Endothelial cell of umbilical vein (primary cell): ENCODE measurements around the gene NR6A1.

ENCODE experiments used
- EZH2 ChIP-seq: IDR thresholded peaks from 2 replicates; pipeline ENCODE4 v1.6.1; 2012; ENCODE audit warnings: borderline replicate concordance, low read depth, mild to moderate bottlenecking, moderate library complexity, low read length, inconsistent platforms; ENCODE audit not compliant: severe bottlenecking
- FOS ChIP-seq: IDR thresholded peaks from 2 replicates; pipeline ENCODE4 v1.6.1; 2011; ENCODE audit warnings: mild to moderate bottlenecking, low read length, moderate library complexity, borderline replicate concordance; ENCODE audit not compliant: insufficient read depth
- GATA2 ChIP-seq: IDR thresholded peaks from 2 replicates; pipeline ENCODE4 v1.7.0; 2011; ENCODE audit warnings: low read depth, mild to moderate bottlenecking, moderate library complexity, mixed read lengths, low read length; ENCODE audit not compliant: insufficient read length, insufficient read depth
- JUN ChIP-seq: IDR thresholded peaks from 2 replicates; pipeline ENCODE4 v1.6.1; 2011; ENCODE audit warnings: borderline replicate concordance, low read depth; ENCODE audit not compliant: insufficient read length, insufficient read depth
- MYC ChIP-seq: IDR thresholded peaks from one replicate; pipeline ENCODE4 v1.6.1; 2011; ENCODE audit warnings: mild to moderate bottlenecking, low read depth, low read length
- POLR2A ChIP-seq: IDR thresholded peaks from 2 replicates; pipeline ENCODE4 v1.6.1; 2012; ENCODE audit warnings: low read depth, mild to moderate bottlenecking, control low read depth, low read length
- POLR2AphosphoS5 ChIP-seq: IDR thresholded peaks from 2 replicates; pipeline ENCODE4 v1.6.1; 2012; ENCODE audit warnings: low read depth, mild to moderate bottlenecking, control low read depth, low read length, moderate library complexity; ENCODE audit not compliant: insufficient read depth
- TF ChIP-seq, protein P1 (sequence below), 2 donors: IDR thresholded peaks; 1 replicate in 1 of 2; 2 replicates in 1 of 2; pipeline ENCODE4 v1.5.1; 2011; ENCODE audit warnings: low read length in 2 of 2, mild to moderate bottlenecking in 2 of 2, moderate library complexity in 2 of 2, control low read depth in 1 of 2, inconsistent platforms in 1 of 2, low read depth in 1 of 2; ENCODE audit not compliant: insufficient read depth in 1 of 2; ENCODE audit errors: extremely low read depth in 1 of 2

- TF ChIP-seq, protein P1, sequence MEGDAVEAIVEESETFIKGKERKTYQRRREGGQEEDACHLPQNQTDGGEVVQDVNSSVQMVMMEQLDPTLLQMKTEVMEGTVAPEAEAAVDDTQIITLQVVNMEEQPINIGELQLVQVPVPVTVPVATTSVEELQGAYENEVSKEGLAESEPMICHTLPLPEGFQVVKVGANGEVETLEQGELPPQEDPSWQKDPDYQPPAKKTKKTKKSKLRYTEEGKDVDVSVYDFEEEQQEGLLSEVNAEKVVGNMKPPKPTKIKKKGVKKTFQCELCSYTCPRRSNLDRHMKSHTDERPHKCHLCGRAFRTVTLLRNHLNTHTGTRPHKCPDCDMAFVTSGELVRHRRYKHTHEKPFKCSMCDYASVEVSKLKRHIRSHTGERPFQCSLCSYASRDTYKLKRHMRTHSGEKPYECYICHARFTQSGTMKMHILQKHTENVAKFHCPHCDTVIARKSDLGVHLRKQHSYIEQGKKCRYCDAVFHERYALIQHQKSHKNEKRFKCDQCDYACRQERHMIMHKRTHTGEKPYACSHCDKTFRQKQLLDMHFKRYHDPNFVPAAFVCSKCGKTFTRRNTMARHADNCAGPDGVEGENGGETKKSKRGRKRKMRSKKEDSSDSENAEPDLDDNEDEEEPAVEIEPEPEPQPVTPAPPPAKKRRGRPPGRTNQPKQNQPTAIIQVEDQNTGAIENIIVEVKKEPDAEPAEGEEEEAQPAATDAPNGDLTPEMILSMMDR (IDR thresholded peaks at IDR 0.05; ENCODE audit: extremely low read depth in 1 of 2, insufficient read depth in 1 of 2, low read depth in 1 of 2, low read length in 2 of 2): no peak
- no peak for TF ChIP-seq EZH2
- no peak for TF ChIP-seq FOS
- TF ChIP-seq POLR2A: peak; percentile 78
- no peak for TF ChIP-seq MYC
- no peak for TF ChIP-seq JUN
- peak; percentile 70 for TF ChIP-seq POLR2AphosphoS5
- no peak for TF ChIP-seq GATA2
Measured at GRCh38 chr9:124660341-124660801, 110.7 kb downstream of the NR6A1 start.
